ENCODE measurements around the gene NFATC1.

GRCh38 chr18:79427368-79428225 lies 31.9 kb downstream of the NFATC1 start:
- TF ChIP-seq CTCF (IDR thresholded peaks at IDR 0.05; ENCODE audit: borderline replicate concordance, extremely low read depth, low read length, poor library complexity, severe bottlenecking) (no peak), EZH2 (IDR thresholded peaks at IDR 0.05; ENCODE audit: borderline replicate concordance, low read depth, low read length, severe bottlenecking) (no peak)

Data from DND-41 (cell line).